Activated T-helper 17 cell treated with anti-CD3 and anti-CD28 coated beads, Interleukin-2, amount 50 U/mL, for 72 hours (primary cell): ENCODE data around the gene IFNA16. TPM values are rescaled to one million over a fixed set of nuclear protein-coding genes. Genes with fewer than 3 reads are reported as not detected.
A peak's percentile ranks its signal among the peaks of the same experiment; 100 is the strongest.
"Not testable (repeated sequence)": the region's sequence is repeated elsewhere in the genome, so short reads cannot be mapped to it uniquely, and the experiment has no call there.

Source experiments
- ATAC-seq: fragments of 150-1000 bp; cut with Tn5 transposase; replicated peaks from 2 replicates; pipeline ENCODE4 v1.10.0; 2021; ENCODE audit warnings: mild to moderate bottlenecking, moderate library complexity
- H3K27ac Mint-ChIP-seq: one replicate; pipeline ENCODE4 v1.8.0; 2022; ENCODE audit warnings: mixed read lengths
- H3K27me3 Mint-ChIP-seq: one replicate; pipeline ENCODE4 v1.8.0; 2022; ENCODE audit warnings: mixed read lengths
- H3K36me3 Mint-ChIP-seq: one replicate; pipeline ENCODE4 v1.8.0; 2022; ENCODE audit warnings: low read depth, mild to moderate bottlenecking, mixed read lengths
- H3K4me1 Mint-ChIP-seq: one replicate; pipeline ENCODE4 v1.8.0; 2022; ENCODE audit warnings: mixed read lengths
- H3K4me3 Mint-ChIP-seq: one replicate; pipeline ENCODE4 v1.8.0; 2022; ENCODE audit warnings: mild to moderate bottlenecking, mixed read lengths
- H3K9me3 Mint-ChIP-seq: one replicate; pipeline ENCODE4 v1.8.0; 2022; ENCODE audit warnings: mixed read lengths
- total RNA-seq, 2 donors: library from RNA; stranded (reverse); gene quantifications; one replicate each; pipeline ENCODE4 v1.2.3, GENCODE V29; 2022

Gene IFNA16
- total RNA-seq, 2 donors from 2014 or later: not detected

DNA sequence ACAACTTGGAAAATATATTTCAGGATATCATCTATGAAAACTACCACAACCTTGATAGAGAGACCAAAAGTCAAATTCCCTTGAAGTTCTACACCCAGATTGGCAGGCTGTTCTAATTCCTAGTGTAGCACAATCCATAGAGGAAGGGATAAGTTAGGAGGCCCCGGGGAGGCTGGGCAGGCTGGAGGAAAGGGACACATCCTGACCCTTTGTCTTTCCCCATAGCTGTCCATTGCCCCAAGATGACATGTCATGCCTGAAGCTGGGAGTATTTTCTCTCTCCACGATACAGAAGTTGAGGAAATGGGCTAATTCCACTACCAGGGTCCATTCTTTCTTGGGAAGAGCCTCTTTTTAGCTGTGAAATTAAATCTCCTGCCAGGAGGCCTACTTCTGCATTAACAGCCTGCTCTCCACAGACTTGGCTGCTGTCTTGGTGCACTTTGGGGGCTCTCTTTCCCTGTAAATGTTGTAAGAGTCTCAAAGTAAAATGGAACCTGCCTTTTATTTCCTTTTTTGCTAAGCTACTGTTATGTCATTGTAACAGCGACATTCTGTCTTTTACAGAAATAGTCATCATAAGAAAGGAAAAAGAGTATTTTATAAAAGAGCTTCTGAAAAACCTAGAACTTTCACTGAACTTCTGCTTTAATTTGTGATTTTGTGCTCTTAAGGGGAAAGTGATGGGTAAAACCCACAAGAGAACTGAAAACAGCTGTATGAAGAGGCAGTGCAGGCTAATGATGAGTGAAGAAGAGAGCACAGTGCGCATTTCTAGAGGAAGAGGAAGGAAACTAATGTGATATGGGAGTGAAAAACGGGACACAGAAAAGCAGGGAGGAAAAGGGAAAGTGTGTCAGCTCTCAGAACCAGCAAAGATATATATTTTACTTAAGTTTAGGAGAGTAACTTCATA, 3.4 kb downstream of the IFNA16 start:
- H3K4me1 Mint-ChIP-seq, H3K36me3 Mint-ChIP-seq, H3K27ac Mint-ChIP-seq, ATAC-seq, H3K9me3 Mint-ChIP-seq, H3K4me3 Mint-ChIP-seq: not testable (repeated sequence)
- H3K27me3 Mint-ChIP-seq: peaks cover 17% of the 10 kb centered on the region

DNA sequence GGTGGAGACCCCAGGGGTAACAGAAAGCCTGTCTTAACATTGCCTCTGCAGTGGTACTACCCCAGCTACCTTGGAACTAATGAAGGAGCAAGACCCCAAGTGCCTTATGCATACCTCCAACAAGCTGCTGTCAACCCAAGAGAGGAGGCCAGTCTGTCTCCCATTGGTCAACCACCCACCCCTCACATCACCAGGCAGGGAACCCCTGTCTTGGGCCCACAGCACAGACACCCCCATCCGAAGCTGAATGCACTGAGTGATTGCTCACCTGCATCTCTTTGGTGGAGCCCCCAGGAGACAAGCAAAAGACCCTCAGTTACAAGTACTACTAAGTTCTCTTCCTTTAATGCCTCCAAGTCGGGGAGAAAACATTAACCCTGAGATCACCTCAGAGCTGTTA, 5.0 kb downstream of the IFNA16 start:
- not testable (repeated sequence) for H3K9me3 Mint-ChIP-seq

DNA sequence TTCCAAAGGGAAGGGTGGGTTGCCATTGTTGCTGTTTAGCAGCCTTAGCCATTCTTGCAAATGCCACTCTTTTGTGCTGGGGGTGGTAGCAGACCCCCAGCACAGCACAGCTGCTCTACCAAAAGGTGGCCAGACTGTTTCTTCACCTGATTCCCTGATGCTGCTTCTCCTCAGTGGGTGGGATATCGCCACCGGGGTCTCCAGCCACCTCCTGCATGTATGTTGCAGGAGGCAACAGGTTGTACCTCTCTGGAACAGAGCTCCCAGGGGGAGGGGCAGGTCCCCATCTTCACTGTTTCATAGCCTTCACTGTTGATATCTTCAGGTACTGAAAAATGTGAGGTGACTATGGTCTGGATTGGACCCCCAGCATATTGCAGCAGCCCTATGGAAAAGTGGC, 6.3 kb downstream of the IFNA16 start:
- not testable (repeated sequence) for H3K4me3 Mint-ChIP-seq, H3K36me3 Mint-ChIP-seq, H3K9me3 Mint-ChIP-seq, H3K27ac Mint-ChIP-seq, H3K4me1 Mint-ChIP-seq, ATAC-seq, H3K27me3 Mint-ChIP-seq

More for the DNA sequence above, 5.0 kb downstream of the IFNA16 start:
- not testable (repeated sequence) for ATAC-seq, H3K4me1 Mint-ChIP-seq, H3K36me3 Mint-ChIP-seq, H3K27ac Mint-ChIP-seq, H3K4me3 Mint-ChIP-seq
- H3K27me3 Mint-ChIP-seq: peaks cover 14% of the 10 kb centered on the region

- H3K27me3 Mint-ChIP-seq: peaks cover 8% of the 10 kb centered on the region
- ATAC-seq: no peak
- H3K36me3 Mint-ChIP-seq: no peaks in the 10 kb centered on the region
- no peak overlapping the region for H3K4me3 Mint-ChIP-seq
- H3K9me3 Mint-ChIP-seq: no peaks in the 10 kb centered on the region
- no peak overlapping the region for H3K27ac Mint-ChIP-seq
- no peaks in the 10 kb centered on the region for H3K4me1 Mint-ChIP-seq
These were observed 6.8 kb downstream of the IFNA16 start for GRCh38 chr9:21210311-21210710.

DNA sequence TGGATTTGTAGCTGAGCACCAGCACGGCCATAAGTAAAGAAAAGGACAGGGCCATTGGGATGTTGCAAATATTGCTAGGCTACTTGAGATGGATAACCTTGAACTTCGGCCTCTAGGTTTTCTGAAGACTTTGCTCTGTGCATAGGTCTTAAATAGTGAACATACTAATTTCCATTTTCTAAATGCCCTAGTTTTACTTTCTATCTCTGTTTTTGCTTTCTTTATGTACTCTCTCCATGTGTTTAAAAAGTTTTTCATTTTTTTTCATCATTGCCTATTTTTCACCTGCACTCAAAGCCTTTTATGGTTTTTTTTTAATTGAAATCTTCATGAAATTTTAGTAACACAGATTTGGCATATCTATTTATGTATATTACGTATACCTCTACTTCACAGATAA, 10.1 kb downstream of the IFNA16 start, which contains the start of gene IFNA10:
Gene IFNA10, minus strand, starts transcription at position 101 of the 400 bp plus-strand sequence. Its CDS starts 46 bp downstream, at position 55.
- not testable (repeated sequence) for H3K27ac Mint-ChIP-seq, H3K9me3 Mint-ChIP-seq, H3K36me3 Mint-ChIP-seq, H3K4me1 Mint-ChIP-seq, H3K4me3 Mint-ChIP-seq, ATAC-seq
- peaks cover 11% of the 10 kb centered on the region for H3K27me3 Mint-ChIP-seq

- Mint-ChIP-seq H3K36me3 (no peaks in the 10 kb centered on the region), H3K27ac (no peak overlapping the region), H3K9me3 (no peaks in the 10 kb centered on the region), H3K4me3 (no peak overlapping the region), H3K27me3 (peaks cover 20% of the 10 kb centered on the region), H3K4me1 (no peaks in the 10 kb centered on the region)
- ATAC-seq: peak; percentile 62
These were observed 11.9 kb downstream of the IFNA16 start for GRCh38 chr9:21205204-21205603.

- not testable (repeated sequence) for H3K9me3 Mint-ChIP-seq, H3K4me1 Mint-ChIP-seq, ATAC-seq, H3K27ac Mint-ChIP-seq, H3K36me3 Mint-ChIP-seq, H3K4me3 Mint-ChIP-seq
- peaks cover 20% of the 10 kb centered on the region for H3K27me3 Mint-ChIP-seq
These were observed 15.0 kb downstream of the IFNA16 start, which contains the start of gene IFNA7 for GRCh38 chr9:21202105-21202504. TSS of gene IFNA7 (minus strand) at chr9:21202205. CDS start at chr9:21202165, 40 bp downstream.

- peak overlapping the region; percentile 40 for H3K4me3 Mint-ChIP-seq
- H3K27me3 Mint-ChIP-seq, H3K9me3 Mint-ChIP-seq, H3K27ac Mint-ChIP-seq, H3K36me3 Mint-ChIP-seq, H3K4me1 Mint-ChIP-seq: not testable (repeated sequence)
- peak; percentile 76 for ATAC-seq
These were observed 22.0 kb downstream of the IFNA16 start for GRCh38 chr9:21194867-21195776.

DNA sequence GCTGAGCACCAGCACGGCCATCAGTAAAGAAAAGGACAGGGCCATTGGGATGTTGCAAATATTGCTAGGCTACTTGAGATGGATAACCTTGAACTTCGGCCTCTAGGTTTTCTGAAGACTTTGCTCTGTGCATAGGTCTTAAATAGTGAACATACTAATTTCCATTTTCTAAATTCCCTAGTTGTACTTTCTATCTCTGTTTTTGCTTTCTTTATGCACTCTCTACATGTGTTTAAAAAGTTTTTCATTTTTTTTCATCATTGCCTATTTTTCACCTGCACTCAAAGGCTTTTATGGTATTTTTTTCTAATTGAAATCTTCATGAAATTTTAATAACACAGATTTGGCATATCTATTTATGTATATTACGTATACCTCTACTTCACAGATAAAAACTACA, 29.6 kb downstream of the IFNA16 start, which contains the start of gene IFNA4:
Gene IFNA4, minus strand, starts transcription at position 101 of the 400 bp plus-strand sequence. Its CDS starts 56 bp downstream, at position 45.
- H3K27ac Mint-ChIP-seq, ATAC-seq, H3K4me1 Mint-ChIP-seq, H3K4me3 Mint-ChIP-seq, H3K36me3 Mint-ChIP-seq, H3K9me3 Mint-ChIP-seq, H3K27me3 Mint-ChIP-seq: not testable (repeated sequence)

DNA sequence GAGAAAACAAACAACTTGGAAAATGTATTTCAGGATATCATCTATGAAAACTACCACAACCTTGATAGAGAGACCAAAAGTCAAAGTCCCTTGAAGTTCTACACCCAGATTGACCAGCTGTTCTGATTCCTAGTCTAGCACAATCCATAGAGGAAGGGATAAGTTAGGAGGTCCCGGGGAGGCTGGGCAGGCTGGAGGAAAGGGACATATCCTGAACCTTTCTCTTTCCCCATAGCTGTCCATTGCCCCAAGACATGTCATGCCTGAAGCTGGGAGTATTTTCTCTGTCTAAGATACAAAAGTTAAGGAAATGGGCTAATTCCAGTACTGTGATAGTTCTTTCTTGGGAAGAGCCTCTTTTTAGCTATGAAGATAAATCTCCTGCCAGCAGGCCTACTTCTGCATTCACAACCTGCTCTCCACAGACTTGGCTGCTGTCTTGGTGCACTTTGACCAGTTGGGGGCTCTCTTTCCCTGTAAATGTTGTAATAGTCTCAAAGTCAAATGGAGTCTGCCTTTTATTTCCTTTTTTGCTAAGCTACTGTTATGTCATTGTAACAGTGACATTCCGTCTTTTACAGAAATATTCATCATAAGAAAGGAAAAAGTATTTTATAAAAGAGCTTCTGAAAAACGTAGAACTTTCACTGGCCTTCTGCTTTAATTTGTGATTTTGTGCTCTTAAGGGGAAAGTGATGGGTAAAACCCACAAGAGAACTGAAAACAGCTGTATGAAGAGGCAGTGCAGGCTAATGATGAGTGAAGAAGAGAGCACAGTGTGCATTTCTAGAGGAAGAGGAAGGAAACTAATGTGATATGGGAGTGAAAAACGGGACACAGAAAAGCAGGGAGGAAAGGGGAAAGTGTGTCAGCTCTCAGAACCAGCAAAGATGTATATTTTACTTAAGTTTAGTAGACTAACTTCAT, 34.0 kb downstream of the IFNA16 start:
- H3K36me3 Mint-ChIP-seq, H3K27me3 Mint-ChIP-seq, H3K4me1 Mint-ChIP-seq, H3K9me3 Mint-ChIP-seq, H3K4me3 Mint-ChIP-seq, H3K27ac Mint-ChIP-seq: not testable (repeated sequence)
- peak; percentile 66 for ATAC-seq

DNA sequence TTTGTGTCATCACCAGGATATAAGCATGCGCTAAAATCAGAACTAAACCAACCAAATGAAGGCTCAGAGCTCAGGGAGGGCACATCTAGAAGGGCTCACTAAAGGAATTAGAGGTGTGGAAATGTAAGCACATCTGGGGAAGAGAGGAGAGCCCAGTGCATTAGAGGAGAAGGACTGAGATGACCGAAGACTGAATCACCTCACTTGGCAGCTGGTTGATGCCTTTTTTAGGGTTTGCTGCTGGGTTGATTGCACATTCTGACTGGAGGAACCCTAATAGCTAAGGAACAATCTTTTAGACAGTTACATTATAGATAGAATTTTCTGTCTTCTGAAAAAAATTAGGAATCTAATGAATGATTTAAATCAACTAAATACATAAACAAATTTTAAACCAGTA, 42.4 kb downstream of the IFNA16 start:
- H3K36me3 Mint-ChIP-seq: no peaks in the 10 kb centered on the region
- no peak for ATAC-seq
- H3K4me1 Mint-ChIP-seq: no peaks in the 10 kb centered on the region
- no peaks in the 10 kb centered on the region for H3K27me3 Mint-ChIP-seq
- H3K27ac Mint-ChIP-seq: no peak overlapping the region
- H3K4me3 Mint-ChIP-seq: no peak overlapping the region
- H3K9me3 Mint-ChIP-seq: no peaks in the 10 kb centered on the region

- Mint-ChIP-seq H3K9me3 (no peaks in the 10 kb centered on the region), H3K36me3 (no peaks in the 10 kb centered on the region), H3K4me1 (no peaks in the 10 kb centered on the region), H3K27ac (no peak overlapping the region), H3K4me3 (no peak overlapping the region), H3K27me3 (no peaks in the 10 kb centered on the region)
- ATAC-seq: no peak
These were observed 45.0 kb downstream of the IFNA16 start for GRCh38 chr9:21172156-21172555.

- ATAC-seq: no peak
- Mint-ChIP-seq H3K36me3 (no peaks in the 10 kb centered on the region), H3K27me3 (no peaks in the 10 kb centered on the region), H3K4me3 (no peak overlapping the region), H3K27ac (no peak overlapping the region), H3K9me3 (no peaks in the 10 kb centered on the region), H3K4me1 (no peaks in the 10 kb centered on the region)
These were observed 45.8 kb downstream of the IFNA16 start for GRCh38 chr9:21171351-21171750.

GRCh38 chr9:21166560-21166959, 50.6 kb downstream of the IFNA16 start, which contains the start of gene IFNA21:
TSS of gene IFNA21 (minus strand) at chr9:21166660. CDS start at chr9:21166612, 48 bp downstream.
- not testable (repeated sequence) for H3K4me3 Mint-ChIP-seq, H3K4me1 Mint-ChIP-seq, H3K36me3 Mint-ChIP-seq, ATAC-seq, H3K27me3 Mint-ChIP-seq, H3K27ac Mint-ChIP-seq, H3K9me3 Mint-ChIP-seq
